ENCODE data around the gene LY6G6C. TPM values are rescaled to one million over a fixed set of nuclear protein-coding genes. Genes with fewer than 3 reads are reported as not detected.

The LY6G6C gene
- total and polyA plus RNA-seq, 12 donors: not detected

DNA sequence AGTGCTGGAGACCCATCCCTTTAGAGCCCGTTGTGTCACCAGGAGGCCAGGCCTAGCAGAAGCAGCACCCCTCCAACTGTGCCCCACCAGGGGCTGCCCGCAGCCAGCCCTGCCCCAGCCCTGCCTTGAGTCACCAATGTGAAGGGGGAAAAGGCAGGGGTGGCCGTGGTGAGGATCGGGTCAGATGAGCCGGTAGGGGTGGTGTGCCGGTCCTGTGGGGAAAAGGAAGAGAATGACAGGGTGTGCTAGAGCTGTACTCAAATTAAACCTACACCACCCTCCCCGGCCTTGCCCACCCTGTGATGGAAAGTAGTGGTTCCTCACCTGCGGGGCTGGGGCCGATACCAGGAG, 44.0 kb upstream of the LY6G6C start:
- TF ChIP-seq, protein P1, sequence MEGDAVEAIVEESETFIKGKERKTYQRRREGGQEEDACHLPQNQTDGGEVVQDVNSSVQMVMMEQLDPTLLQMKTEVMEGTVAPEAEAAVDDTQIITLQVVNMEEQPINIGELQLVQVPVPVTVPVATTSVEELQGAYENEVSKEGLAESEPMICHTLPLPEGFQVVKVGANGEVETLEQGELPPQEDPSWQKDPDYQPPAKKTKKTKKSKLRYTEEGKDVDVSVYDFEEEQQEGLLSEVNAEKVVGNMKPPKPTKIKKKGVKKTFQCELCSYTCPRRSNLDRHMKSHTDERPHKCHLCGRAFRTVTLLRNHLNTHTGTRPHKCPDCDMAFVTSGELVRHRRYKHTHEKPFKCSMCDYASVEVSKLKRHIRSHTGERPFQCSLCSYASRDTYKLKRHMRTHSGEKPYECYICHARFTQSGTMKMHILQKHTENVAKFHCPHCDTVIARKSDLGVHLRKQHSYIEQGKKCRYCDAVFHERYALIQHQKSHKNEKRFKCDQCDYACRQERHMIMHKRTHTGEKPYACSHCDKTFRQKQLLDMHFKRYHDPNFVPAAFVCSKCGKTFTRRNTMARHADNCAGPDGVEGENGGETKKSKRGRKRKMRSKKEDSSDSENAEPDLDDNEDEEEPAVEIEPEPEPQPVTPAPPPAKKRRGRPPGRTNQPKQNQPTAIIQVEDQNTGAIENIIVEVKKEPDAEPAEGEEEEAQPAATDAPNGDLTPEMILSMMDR (IDR thresholded peaks at IDR 0.05): no peak
- Histone ChIP-seq H3K9me3 (no peaks in the 10 kb centered on the region), H3K4me1 (peaks cover 0 to 26% (median 12%) of the 10 kb centered on the region in 9 donors), H3K27ac (no peak overlapping the region), H3K4me3 (no peak overlapping the region), H3K36me3 (peaks cover 0 to 12% (median 0%) of the 10 kb centered on the region in 9 donors), H3K27me3 (no peaks in the 10 kb centered on the region)
- ATAC-seq (no peak), DNase-seq (no peak)
- intact Hi-C loops (cut with DNase I): loop anchor here in 4 of 10 donors (5.0 to 10.0 kb wide), 3 partner anchors 38 to 83 kb away; partner anchors contain the start of genes DDAH2 (in 3 of the 4) and LY6G5C (in 2 of the 4)
- 89 to 92% methylated on average over 9 of the region's 9 CpGs for WGBS, 2 donors

DNA sequence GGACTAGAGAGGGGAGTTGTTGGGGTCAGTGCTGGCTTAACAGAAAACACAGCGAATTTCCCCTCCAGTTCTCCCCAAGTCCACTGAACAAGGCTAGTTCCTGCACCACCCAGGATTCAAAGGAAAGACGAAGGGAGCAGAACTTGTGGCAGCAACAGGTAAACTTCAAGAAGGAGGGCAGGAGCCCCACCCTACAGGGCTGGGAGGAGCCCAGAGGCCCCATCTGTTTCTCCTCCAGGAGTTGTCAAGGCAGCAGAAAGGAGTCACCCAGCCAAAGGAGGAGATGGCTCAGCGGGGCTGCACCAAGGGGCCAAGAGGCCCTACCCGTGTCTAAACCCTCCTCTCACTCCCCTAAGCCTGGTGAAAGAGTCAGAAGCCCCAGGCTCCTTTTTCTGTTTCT, 42.7 kb upstream of the LY6G6C start:
- Histone ChIP-seq H3K4me3 (no peak overlapping the region), H3K27ac (no peak overlapping the region), H3K36me3 (peaks cover 0 to 14% (median 0%) of the 10 kb centered on the region in 9 donors), H3K27me3 (no peaks in the 10 kb centered on the region), H3K4me1 (peaks cover 0 to 23% (median 12%) of the 10 kb centered on the region in 9 donors), H3K9me3 (no peaks in the 10 kb centered on the region)
- 87 to 93% methylated on average over 4 of the region's 4 CpGs for WGBS, 2 donors
- TF ChIP-seq, protein P1 (IDR thresholded peaks at IDR 0.05): no peak
- intact Hi-C loops (cut with DNase I): loop anchor here in 1 of 10 donors (10.0 kb wide), 1 partner anchor 79 kb away; the partner anchor contains the start of gene LY6G5C
- DNase-seq: no peak
- ATAC-seq: no peak

DNA sequence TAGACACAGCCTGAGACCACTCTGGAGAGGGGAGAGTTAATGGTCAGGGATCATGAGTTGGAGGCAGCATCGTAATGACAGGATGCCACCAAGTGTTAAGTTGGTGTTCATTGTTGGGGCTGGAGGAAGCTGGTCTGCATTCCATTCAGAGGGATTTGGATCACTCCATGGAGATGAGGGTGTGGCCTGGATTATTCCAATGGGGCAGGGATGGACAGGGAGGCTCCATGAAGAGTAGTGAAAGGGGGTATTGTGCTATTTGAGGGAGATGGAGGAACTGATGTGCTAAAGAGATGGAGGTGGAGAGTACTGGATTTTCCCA, 42.0 kb upstream of the LY6G6C start:
- TF ChIP-seq, protein P1 (IDR thresholded peaks at IDR 0.05): peak in 1 of 9 donors; percentile 11
- DNase-seq: peak in 1 of 2 donors; percentile 34
- Histone ChIP-seq H3K27ac (peak overlapping the region in 1 of 10 donors; percentile 31), H3K9me3 (no peaks in the 10 kb centered on the region), H3K4me1 (peaks cover 0 to 23% (median 12%) of the 10 kb centered on the region in 9 donors), H3K36me3 (peaks cover 0 to 17% (median 0%) of the 10 kb centered on the region in 9 donors), H3K27me3 (no peaks in the 10 kb centered on the region), H3K4me3 (no peak overlapping the region)
- ATAC-seq: peak; percentile 47 to 80 (median 66)
- 4 to 10% methylated on average over 1 of the region's 1 CpG for whole genome bisulfite sequencing, 2 donors
- intact Hi-C loops (cut with DNase I): loop anchor here in 1 of 10 donors (10.0 kb wide), 1 partner anchor 79 kb away; the partner anchor contains the start of gene LY6G5C

DNA sequence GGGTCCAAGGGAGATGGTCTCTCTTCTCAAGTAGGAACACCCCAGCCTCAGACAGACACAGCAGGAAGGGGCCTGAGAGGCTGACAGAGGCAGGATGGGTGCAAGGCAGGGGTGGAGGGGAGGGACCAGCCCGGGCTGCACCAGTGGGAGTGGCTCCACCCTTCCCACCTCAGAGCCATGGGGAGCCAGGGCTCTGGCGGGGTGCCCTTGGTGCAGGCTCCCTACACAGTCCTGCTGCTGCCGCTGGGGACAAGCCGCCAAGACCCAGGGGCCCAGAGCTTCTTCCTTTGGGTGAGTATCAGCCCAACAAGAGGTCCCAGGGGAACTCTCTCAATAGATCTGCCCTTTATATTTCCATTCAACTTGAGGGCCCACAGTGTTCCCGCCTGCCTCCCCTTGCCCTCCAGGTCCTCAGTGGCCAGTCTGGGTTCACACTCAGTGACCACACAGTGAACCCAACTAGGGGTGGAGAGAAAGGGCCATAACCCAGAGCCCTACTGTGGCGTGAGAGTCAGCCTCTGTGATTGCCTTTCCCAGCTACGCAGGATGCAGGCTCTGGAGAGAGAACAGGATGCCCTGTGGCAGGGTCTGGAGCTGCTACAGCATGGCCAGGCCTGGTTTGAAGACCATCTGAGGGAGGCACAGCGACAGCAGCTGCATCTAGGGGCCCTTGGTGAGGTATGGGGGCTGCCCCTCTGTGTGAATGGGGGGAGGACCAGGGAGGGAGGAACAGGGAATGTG, 41.5 kb upstream of the LY6G6C start:
- H3K9me3 ChIP-seq: no peaks in the 10 kb centered on the region
- no peak overlapping the region for H3K4me3 ChIP-seq
- intact Hi-C loops (cut with DNase I): loop anchor here in 1 of 10 donors (10.0 kb wide), 1 partner anchor 78 kb away; the partner anchor contains the start of gene LY6G5C
- H3K27ac ChIP-seq: peak overlapping the region in 3 of 10 donors; percentile 15 to 33 (median 31)
- TF ChIP-seq, protein P1 (IDR thresholded peaks at IDR 0.05): no peak
- no peaks in the 10 kb centered on the region for H3K27me3 ChIP-seq
- H3K36me3 ChIP-seq: peaks cover 0 to 17% (median 0%) of the 10 kb centered on the region in 9 donors
- 70 to 71% methylated on average over 8 of the region's 8 CpGs for WGBS, 2 donors
- peaks cover 0 to 23% (median 7%) of the 10 kb centered on the region in 9 donors for H3K4me1 ChIP-seq
- ATAC-seq (peak in 4 of 8 donors; percentile 8 to 21 (median 12)), DNase-seq (no peak)

All from heart right ventricle (tissue), 16 donors.